Epithelial cell of proximal tubule (primary cell): ENCODE data around the gene SIKE1. TPM values are rescaled to one million over a fixed set of nuclear protein-coding genes. Genes with fewer than 3 reads are reported as not detected.
"Not testable (repeated sequence)": the region's sequence is repeated elsewhere in the genome, so short reads cannot be mapped to it uniquely, and the experiment has no call there.

Source experiments
- DNase-seq: peaks from one replicate; pipeline ENCODE4 v3.0.0-alpha.2; 2011; ENCODE audit warnings: low read depth
- H3K4me3 ChIP-seq: 2 replicates; pipeline ENCODE4 v1.5.1; 2011; ENCODE audit warnings: low read depth, mild to moderate bottlenecking, low read length
- CTCF ChIP-seq: conservative IDR thresholded peaks from 2 replicates; pipeline ENCODE4 v1.5.1; 2012; ENCODE audit warnings: low read depth, mild to moderate bottlenecking, low read length
- total RNA-seq: library from RNA; depleted of rRNA; stranded (reverse); fragments of >200 nt; gene quantifications from 2 replicates; pipeline ENCODE4 v1.2.3, GENCODE V29; 2015

Gene SIKE1
- total RNA-seq, 1 donor from 2014 or later, result 34.8 TPM

GRCh38 chr1:114758256-114758832, 22.1 kb downstream of the SIKE1 start:
- TF ChIP-seq CTCF, result no peak
- DNase-seq, result no peak
- H3K4me3 ChIP-seq, result peak overlapping the region; percentile 100

- peak; percentile 78 for DNase-seq
- peak within 1 kb of the TSS; percentile 100 for H3K4me3 ChIP-seq
- peak; percentile 50 for TF ChIP-seq CTCF
These were observed 22.8 kb downstream of the SIKE1 start, which contains the start of gene CSDE1 for GRCh38 chr1:114757455-114758255. Gene CSDE1 (minus strand): TSS chr1:114757984. CDS start chr1:114739890, 18,094 bp downstream.

GRCh38 chr1:114756949-114757454, 23.5 kb downstream of the SIKE1 start:
- no peak for DNase-seq
- H3K4me3 ChIP-seq, result peak overlapping the region; percentile 100
- no peak for TF ChIP-seq CTCF

GRCh38 chr1:114756009-114756892, 24.2 kb downstream of the SIKE1 start:
- TF ChIP-seq CTCF, result no peak
- H3K4me3 ChIP-seq, result peak overlapping the region; percentile 100
- DNase-seq, result no peak

- no peak for TF ChIP-seq CTCF
- H3K4me3 ChIP-seq, result peak overlapping the region; percentile 100
- DNase-seq, result no peak
These were observed 25.2 kb downstream of the SIKE1 start for GRCh38 chr1:114755006-114755931.

GRCh38 chr1:114753702-114754101, 26.8 kb downstream of the SIKE1 start:
- H3K4me3 ChIP-seq, DNase-seq: not testable (repeated sequence)
